Umbilical cord (tissue), 2 donors: ENCODE results near the gene AMZ2. TPM values are rescaled to one million over a fixed set of nuclear protein-coding genes. Genes with fewer than 3 reads are reported as not detected.
"Not testable (repeated sequence)": the region's sequence is repeated elsewhere in the genome, so short reads cannot be mapped to it uniquely, and the experiment has no call there.

ENCODE experiments used
- DNase-seq: peaks from one replicate; pipeline ENCODE4 v3.0.0-alpha.2; 2015; ENCODE audit warnings: low spot score
- total RNA-seq: library from RNA; depleted of rRNA; stranded (reverse); fragments of >200 nt; gene quantifications from one replicate; pipeline ENCODE4 v1.2.3, GENCODE V29; 2014; ENCODE audit warnings: low replicate concordance; ENCODE audit not compliant: insufficient read depth

Gene AMZ2
- total RNA-seq = 46.0 TPM

GRCh38 chr17:68247445-68248198 is at the start of gene AMZ2:
Gene AMZ2, plus strand, starts transcription at chr17:68248043. Its CDS starts 2,145 bp downstream, at chr17:68250188.
- peak; percentile 97 for DNase-seq

- DNase-seq = no peak
Measured at GRCh38 chr17:68198931-68199836, 48.7 kb upstream of the AMZ2 start.

GRCh38 chr17:68199837-68200688 is 47.8 kb upstream of the AMZ2 start:
- no peak for DNase-seq

GRCh38 chr17:68200689-68201417 is 47.0 kb upstream of the AMZ2 start:
- peak; percentile 70 for DNase-seq

- not testable (repeated sequence) for DNase-seq
Measured at GRCh38 chr17:68201418-68201771, 46.4 kb upstream of the AMZ2 start.

GRCh38 chr17:68202321-68202720 is 45.5 kb upstream of the AMZ2 start:
- not testable (repeated sequence) for DNase-seq

- DNase-seq = no peak
Measured at GRCh38 chr17:68204736-68205135, 43.1 kb upstream of the AMZ2 start.

GRCh38 chr17:68205251-68205807 is 42.5 kb upstream of the AMZ2 start:
- DNase-seq = peak; percentile 94

GRCh38 chr17:68205808-68206720 is 41.8 kb upstream of the AMZ2 start:
- DNase-seq = no peak

GRCh38 chr17:68207651-68208253 is 40.1 kb upstream of the AMZ2 start:
- no peak for DNase-seq

- DNase-seq = not testable (repeated sequence)
Measured at GRCh38 chr17:68208651-68209050, 39.2 kb upstream of the AMZ2 start.

- not testable (repeated sequence) for DNase-seq
Measured at GRCh38 chr17:68209191-68209900, 38.5 kb upstream of the AMZ2 start.

GRCh38 chr17:68210570-68211315 is 37.1 kb upstream of the AMZ2 start:
- no peak for DNase-seq

GRCh38 chr17:68213428-68214411 is 34.1 kb upstream of the AMZ2 start:
- not testable (repeated sequence) for DNase-seq

GRCh38 chr17:68215453-68215852 is 32.4 kb upstream of the AMZ2 start:
- DNase-seq = not testable (repeated sequence)

- DNase-seq = not testable (repeated sequence)
Measured at GRCh38 chr17:68219429-68219828, 28.4 kb upstream of the AMZ2 start.
